CD14-positive monocyte (primary cell): Measurements from ENCODE around the gene P2RY14. TPM values are rescaled to one million over a fixed set of nuclear protein-coding genes. Genes with fewer than 3 reads are reported as not detected.

Source experiments
- DNase-seq, 3 donors: peaks; one replicate each; pipeline ENCODE4 v3.0.0-alpha.2; 2011 to 2022
- H2AFZ ChIP-seq: 2 replicates; pipeline ENCODE4 v1.6.0; 2012; ENCODE audit warnings: mild to moderate bottlenecking, low read depth, low read length, inconsistent platforms; ENCODE audit not compliant: insufficient read depth, poor library complexity, severe bottlenecking
- H3K27ac ChIP-seq, 2 donors: 1 replicate in 1 of 2; 2 replicates in 1 of 2; pipeline ENCODE4 v1.5.1; 2012 to 2013; ENCODE audit warnings: low read length in 2 of 2, control low read depth in 1 of 2, inconsistent platforms in 1 of 2, low read depth in 1 of 2, mild to moderate bottlenecking in 1 of 2
- H3K27me3 ChIP-seq, 2 donors: one replicate each; pipeline versions ENCODE4 v1.6.0 to v1.6.1; 2011 to 2013; ENCODE audit warnings: low read length in 2 of 2; ENCODE audit not compliant: control insufficient read depth in 2 of 2, insufficient read depth in 2 of 2
- H3K36me3 ChIP-seq, 2 donors: replicated peaks in 1 of 2; 1 replicate in 1 of 2; 2 replicates in 1 of 2; pipeline versions ENCODE4 v1.5.1 to v1.6.1; 2012 to 2013; ENCODE audit warnings: low read length in 2 of 2, control low read depth in 1 of 2, inconsistent platforms in 1 of 2, mild to moderate bottlenecking in 1 of 2; ENCODE audit not compliant: insufficient read depth in 2 of 2, control insufficient read depth in 1 of 2
- H3K4me1 ChIP-seq, 2 donors: 1 replicate in 1 of 2; 2 replicates in 1 of 2; pipeline versions ENCODE4 v1.5.1 to v1.6.1; 2012 to 2013; ENCODE audit warnings: low read length in 2 of 2, control low read depth in 1 of 2, inconsistent platforms in 1 of 2, mild to moderate bottlenecking in 1 of 2, moderate library complexity in 1 of 2; ENCODE audit not compliant: insufficient read depth in 2 of 2, control insufficient read depth in 1 of 2
- H3K4me2 ChIP-seq: replicated peaks from 2 replicates; pipeline ENCODE3; 2012; ENCODE audit warnings: low read length, moderate library complexity, mild to moderate bottlenecking; ENCODE audit not compliant: poor library complexity, severe bottlenecking; ENCODE audit errors: extremely low read depth
- H3K4me3 ChIP-seq, 3 experiments: fragments of 200-600 bp in 1 of 3; sonication (generic) in 1 of 3; replicated peaks in 1 of 3; 1 replicate in 2 of 3; 2 replicates in 1 of 3; pipeline ENCODE4 v1.5.1; 2011 to 2013; ENCODE audit warnings: low read length in 3 of 3, mild to moderate bottlenecking in 3 of 3, control low read depth in 2 of 3, low read depth in 2 of 3, inconsistent platforms in 1 of 3, moderate library complexity in 1 of 3
- H3K79me2 ChIP-seq: 2 replicates; pipeline ENCODE4 v1.6.0; 2012; ENCODE audit warnings: mild to moderate bottlenecking, control low read depth, inconsistent platforms, low read length, moderate library complexity; ENCODE audit not compliant: insufficient read depth
- H3K9ac ChIP-seq: 2 replicates; pipeline ENCODE4 v1.6.0; 2017; ENCODE audit warnings: low read length, mild to moderate bottlenecking; ENCODE audit not compliant: insufficient read depth, poor library complexity, severe bottlenecking
- H3K9me3 ChIP-seq, 2 donors: replicated peaks in 1 of 2; 1 replicate in 1 of 2; 2 replicates in 1 of 2; pipeline versions ENCODE4 v1.5.1 to v1.6.1; 2012 to 2013; ENCODE audit warnings: low read length in 2 of 2, control low read depth in 1 of 2; ENCODE audit not compliant: control insufficient read depth in 1 of 2, insufficient read depth in 1 of 2
- H4K20me1 ChIP-seq: 2 replicates; pipeline ENCODE4 v1.6.0; 2012; ENCODE audit warnings: mild to moderate bottlenecking, low read length, control low read depth, moderate library complexity; ENCODE audit not compliant: insufficient read depth
- H3K27ac Mint-ChIP-seq, 7 donors: one replicate each; pipeline ENCODE4 v1.8.0; 2020; ENCODE audit warnings: mild to moderate bottlenecking in 7 of 7, mixed read lengths in 7 of 7, moderate library complexity in 6 of 7, inconsistent platforms in 2 of 7
- H3K27me3 Mint-ChIP-seq, 3 donors: one replicate each; pipeline ENCODE4 v1.8.0; 2021 to 2022; ENCODE audit warnings: low read depth in 3 of 3, mild to moderate bottlenecking in 3 of 3, mixed read lengths in 3 of 3, moderate library complexity in 3 of 3, inconsistent platforms in 1 of 3
- H3K36me3 Mint-ChIP-seq, 2 donors: one replicate each; pipeline ENCODE4 v1.8.0; 2020; ENCODE audit warnings: mixed read lengths in 2 of 2, inconsistent platforms in 1 of 2, mild to moderate bottlenecking in 1 of 2
- H3K4me1 Mint-ChIP-seq: one replicate; pipeline ENCODE4 v1.8.0; 2020; ENCODE audit warnings: mild to moderate bottlenecking, mixed read lengths
- H3K4me3 Mint-ChIP-seq, 2 donors: one replicate each; pipeline ENCODE4 v1.8.0; 2020; ENCODE audit warnings: mild to moderate bottlenecking in 2 of 2, mixed read lengths in 2 of 2, moderate library complexity in 1 of 2
- H3K9me3 Mint-ChIP-seq, 7 donors: one replicate each; pipeline ENCODE4 v1.8.0; 2020 to 2022; ENCODE audit warnings: mixed read lengths in 7 of 7, mild to moderate bottlenecking in 6 of 7, moderate library complexity in 6 of 7, inconsistent platforms in 2 of 7
- WGBS: methylation state at CpG from one replicate; pipeline ENCODE4 v1.1.5; 2013; ENCODE audit warnings: missing lambda C conversion rate; ENCODE audit not compliant: insufficient coverage; 5-methylcytosine and 5-hydroxymethylcytosine counted together
- intact Hi-C, 2 donors: fragments of 100-400 bp; cut with micrococcal nuclease; formaldehyde crosslinking; loops; one replicate each; pipeline versions ENCODE4 v1.15.0 to v1.15.1; 2023
- polyA plus RNA-seq, 3 donors: library from polyadenylated mRNA; depleted of rRNA in 1 of 3; unstranded in 2 of 3; stranded (reverse) in 1 of 3; fragments of 300-500 nt in 2 of 3; fragments of >200 nt in 1 of 3; fragmentation: Illumina TruSeq in 2 of 3; gene quantifications; 1 replicate in 2 of 3; 2 replicates in 1 of 3; pipeline ENCODE4 v1.2.3, GENCODE V29; 2012 to 2021
- TF ChIP-seq, protein P1 (sequence below): fragments of 200-600 bp; IDR thresholded peaks from one replicate; pipeline ENCODE4 v1.8.0; 2022; ENCODE audit warnings: antibody characterized with exemption, mild to moderate bottlenecking

P2RY14 gene
- polyA plus RNA-seq, 3 donors: 0.20 to 0.67 (median 0.50) TPM

DNA sequence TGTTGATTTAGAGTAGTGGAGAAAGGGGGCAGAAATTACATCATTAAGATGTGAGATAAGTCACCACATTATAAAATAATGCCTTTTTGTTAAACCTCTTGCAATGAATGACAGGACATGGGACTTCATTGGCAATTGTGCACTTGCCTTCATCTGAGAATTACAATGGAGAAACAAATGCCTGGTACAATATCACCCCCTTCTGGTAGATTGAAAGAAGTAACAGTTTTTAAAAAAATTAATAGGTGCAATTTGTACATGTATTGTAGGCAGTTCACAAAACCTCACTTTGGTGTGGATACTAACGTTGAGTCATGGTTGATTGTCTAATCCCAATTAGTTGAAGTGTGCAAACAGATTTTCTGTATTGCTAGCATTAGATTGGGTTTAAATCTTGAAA lies 4.6 kb upstream of the P2RY14 start:
- no peak overlapping the region for H3K4me2 ChIP-seq
- no peak overlapping the region for H3K27ac ChIP-seq
- no peaks in the 10 kb centered on the region for H3K36me3 ChIP-seq
- WGBS: 0% methylated on average over 1 of the region's 1 CpG
- no peaks in the 10 kb centered on the region for H3K9me3 ChIP-seq
- Mint-ChIP-seq H3K9me3 (peaks cover 0 to 4% (median 0%) of the 10 kb centered on the region in 7 donors), H3K36me3 (no peaks in the 10 kb centered on the region), H3K4me3 (no peak overlapping the region), H3K27ac (no peak overlapping the region), H3K27me3 (peaks cover 0 to 2% (median 0%) of the 10 kb centered on the region in 3 donors), H3K4me1 (peaks cover 22% of the 10 kb centered on the region)
- TF ChIP-seq, protein P1, sequence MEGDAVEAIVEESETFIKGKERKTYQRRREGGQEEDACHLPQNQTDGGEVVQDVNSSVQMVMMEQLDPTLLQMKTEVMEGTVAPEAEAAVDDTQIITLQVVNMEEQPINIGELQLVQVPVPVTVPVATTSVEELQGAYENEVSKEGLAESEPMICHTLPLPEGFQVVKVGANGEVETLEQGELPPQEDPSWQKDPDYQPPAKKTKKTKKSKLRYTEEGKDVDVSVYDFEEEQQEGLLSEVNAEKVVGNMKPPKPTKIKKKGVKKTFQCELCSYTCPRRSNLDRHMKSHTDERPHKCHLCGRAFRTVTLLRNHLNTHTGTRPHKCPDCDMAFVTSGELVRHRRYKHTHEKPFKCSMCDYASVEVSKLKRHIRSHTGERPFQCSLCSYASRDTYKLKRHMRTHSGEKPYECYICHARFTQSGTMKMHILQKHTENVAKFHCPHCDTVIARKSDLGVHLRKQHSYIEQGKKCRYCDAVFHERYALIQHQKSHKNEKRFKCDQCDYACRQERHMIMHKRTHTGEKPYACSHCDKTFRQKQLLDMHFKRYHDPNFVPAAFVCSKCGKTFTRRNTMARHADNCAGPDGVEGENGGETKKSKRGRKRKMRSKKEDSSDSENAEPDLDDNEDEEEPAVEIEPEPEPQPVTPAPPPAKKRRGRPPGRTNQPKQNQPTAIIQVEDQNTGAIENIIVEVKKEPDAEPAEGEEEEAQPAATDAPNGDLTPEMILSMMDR: peak; percentile 77
- H3K4me3 ChIP-seq: no peak overlapping the region
- peaks cover 24 to 25% of the 10 kb centered on the region in 2 donors for H3K4me1 ChIP-seq
- peak; percentile 44 to 68 (median 62) for DNase-seq
- no peak overlapping the region for H3K9ac ChIP-seq
- no peaks in the 10 kb centered on the region for H3K79me2 ChIP-seq
- no peak overlapping the region for H2AFZ ChIP-seq
- intact Hi-C loops: loop anchor here (2.0 to 5.0 kb wide), 3 partner anchors 54 to 116 kb away; no protein-coding TSS in a partner anchor
- H3K27me3 ChIP-seq: no peaks in the 10 kb centered on the region
- no peaks in the 10 kb centered on the region for H4K20me1 ChIP-seq

DNA sequence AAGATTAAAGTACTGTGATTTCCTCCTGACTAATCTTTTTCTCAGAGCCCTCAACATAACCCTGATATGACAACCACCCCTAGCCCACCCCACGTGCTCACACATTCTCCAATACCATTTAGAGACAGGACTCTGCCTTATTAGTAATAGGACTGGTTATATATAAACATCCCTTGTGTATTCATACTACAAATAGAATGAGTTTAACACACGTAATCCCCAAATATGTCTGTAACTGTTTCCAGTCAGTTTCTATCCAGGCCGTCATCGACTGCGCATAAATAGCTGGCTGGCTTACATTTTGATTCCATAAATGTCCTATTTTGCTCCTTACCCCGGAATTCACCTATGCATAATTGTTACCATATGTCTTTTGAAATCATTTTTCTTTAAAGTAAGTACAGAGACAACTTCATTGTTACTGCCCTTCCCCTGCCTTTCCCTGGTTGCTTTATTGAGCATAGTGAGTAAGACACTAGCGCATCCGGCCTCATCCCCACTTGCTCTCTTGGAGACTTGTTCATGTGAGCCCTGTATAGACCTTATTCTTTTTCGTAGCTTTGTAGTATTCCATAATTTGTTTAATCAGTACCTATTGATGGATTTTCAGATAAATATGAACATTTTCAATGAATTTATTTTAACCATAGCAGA lies 3.5 kb upstream of the P2RY14 start:
- H3K36me3 Mint-ChIP-seq: no peaks in the 10 kb centered on the region
- TF ChIP-seq, protein P1: no peak
- peaks cover 26% of the 10 kb centered on the region for H3K4me1 Mint-ChIP-seq
- H3K27ac Mint-ChIP-seq: no peak overlapping the region
- Histone ChIP-seq H3K27ac (no peak overlapping the region), H3K9ac (no peak overlapping the region), H3K27me3 (no peaks in the 10 kb centered on the region), H3K79me2 (no peaks in the 10 kb centered on the region), H2AFZ (no peak overlapping the region), H3K4me1 (peaks cover 28 to 36% of the 10 kb centered on the region in 2 donors), H4K20me1 (no peaks in the 10 kb centered on the region), H3K36me3 (no peaks in the 10 kb centered on the region), H3K4me3 (no peak overlapping the region), H3K9me3 (no peaks in the 10 kb centered on the region), H3K4me2 (no peak overlapping the region)
- H3K27me3 Mint-ChIP-seq: peaks cover 0 to 2% (median 0%) of the 10 kb centered on the region in 3 donors
- H3K4me3 Mint-ChIP-seq: no peak overlapping the region
- no peak for DNase-seq
- 97% methylated on average over 4 of the region's 9 CpGs for WGBS
- H3K9me3 Mint-ChIP-seq: peaks cover 0 to 4% (median 0%) of the 10 kb centered on the region in 7 donors
- intact Hi-C loops: loop anchor here (2.0 to 5.0 kb wide), 3 partner anchors 53 to 114 kb away; no protein-coding TSS in a partner anchor
